CD1c-positive myeloid dendritic cell (primary cell): Measurements from ENCODE around the gene SKIL.

Experiments
- DNase-seq: peaks from one replicate; pipeline ENCODE4 v3.0.0-alpha.2; 2016; ENCODE audit errors: extremely low spot score

The SKIL gene

GRCh38 chr3:170437696-170438407 is 80.3 kb downstream of the SKIL start:
- no peak for DNase-seq

DNA sequence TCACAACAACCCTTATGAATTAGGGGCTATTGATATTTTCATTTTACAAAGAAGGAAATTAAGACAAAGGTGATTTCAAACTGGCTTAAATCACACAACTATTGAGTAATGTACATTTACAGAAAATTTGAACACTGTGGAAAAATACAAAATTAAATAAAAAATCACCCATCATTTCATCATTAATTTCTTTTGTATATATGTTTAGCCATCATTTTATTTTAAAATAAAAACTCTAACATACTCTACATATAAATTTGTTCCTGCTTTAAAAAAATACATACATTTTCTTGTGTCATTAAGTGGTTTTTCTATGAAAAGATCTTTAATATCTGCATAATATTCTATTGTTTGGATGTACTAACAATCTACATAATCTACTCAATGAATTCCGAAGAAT is 81.3 kb downstream of the SKIL start:
- no peak for DNase-seq

DNA sequence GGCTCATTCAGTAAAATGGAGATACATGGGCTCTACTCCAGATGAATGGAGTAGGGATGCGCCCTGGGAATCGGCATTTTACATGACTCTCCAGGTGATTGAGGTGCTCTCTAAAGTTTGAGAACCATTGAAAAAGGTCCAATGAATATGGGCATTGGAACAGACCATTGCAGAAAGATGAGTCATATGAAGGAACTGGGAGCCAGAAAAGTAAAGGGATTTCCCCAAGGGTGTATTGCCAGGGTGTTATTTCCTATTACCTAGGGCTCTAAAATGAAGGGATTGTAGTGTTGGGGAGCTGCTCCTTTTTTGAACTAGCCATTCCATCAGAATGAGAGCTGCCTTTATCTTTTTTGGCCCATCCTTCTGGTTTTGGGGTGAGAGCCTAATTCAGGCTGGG is 82.8 kb downstream of the SKIL start:
- no peak for DNase-seq

DNA sequence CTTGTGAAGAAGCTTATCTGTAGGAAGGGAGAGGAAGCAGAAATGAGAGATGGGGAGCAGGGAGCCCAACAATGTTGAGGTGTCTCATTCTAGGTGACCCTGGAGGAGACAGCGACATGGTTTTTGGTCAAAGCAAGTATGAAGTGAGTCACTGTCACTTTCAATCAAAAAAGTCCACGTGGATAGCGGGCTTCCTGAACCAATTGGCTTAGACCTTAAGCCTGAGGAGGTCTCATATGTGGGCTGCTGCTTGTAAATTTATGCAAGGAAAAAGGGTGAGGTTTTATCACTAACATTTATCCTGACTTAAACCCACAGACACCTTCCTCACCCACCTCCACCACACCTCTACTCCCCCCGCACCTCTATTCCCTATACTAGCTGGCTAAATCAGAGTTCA is 83.9 kb downstream of the SKIL start:
- no peak for DNase-seq

DNA sequence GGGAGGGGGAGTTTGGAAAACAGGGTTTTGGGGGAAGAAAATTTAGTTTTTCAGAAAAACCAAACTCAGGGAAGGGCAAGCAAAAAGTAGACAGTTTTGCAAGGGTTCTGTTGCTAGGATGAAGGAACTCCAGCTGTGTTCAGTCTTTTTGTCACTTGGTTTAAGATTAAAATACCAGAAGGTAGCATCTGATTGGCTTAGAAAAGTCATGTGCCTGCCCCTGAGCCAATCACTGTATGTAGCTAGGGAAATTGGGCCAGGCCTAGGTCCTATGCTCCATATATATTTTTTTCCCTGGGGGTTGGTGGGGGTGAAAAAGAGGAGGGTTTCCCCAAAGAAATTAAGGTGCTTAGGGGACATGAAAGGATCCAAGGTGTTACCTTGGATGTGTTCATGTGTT is 85.4 kb downstream of the SKIL start:
- DNase-seq: no peak

- DNase-seq: no peak
Measured at GRCh38 chr3:170443457-170443856, 85.9 kb downstream of the SKIL start.
